ENCODE data around the gene MTMR2. TPM values are rescaled to one million over a fixed set of nuclear protein-coding genes. Genes with fewer than 3 reads are reported as not detected.

MTMR2 gene
- polyA plus RNA-seq, 1 of the 3 experiments (the other 2 are of a cell fraction): 8.6 TPM

- no peaks in the 10 kb centered on the region for H4K20me1 ChIP-seq (ENCODE audit: insufficient read depth)
- ChIA-PET CTCF (no interaction called here), POLR2A (no interaction called here)
- no peak for DNase-seq
- no peak overlapping the region for H3K4me3 ChIP-seq (ENCODE audit: low read depth in 2 of 2, low read length in 1 of 2)
- peaks cover 7 to 31% of the 10 kb centered on the region in 2 experiments for H3K36me3 ChIP-seq (replicated peaks in 1 of 2; ENCODE audit: control insufficient read depth in 1 of 2, insufficient read depth in 2 of 2, low read length in 1 of 2)
- peaks cover 23% of the 10 kb centered on the region for H3F3A ChIP-seq (replicated peaks; ENCODE audit: insufficient read depth)
- peaks cover 94% of the 10 kb centered on the region for H3K79me2 ChIP-seq (ENCODE audit: insufficient read depth)
- H3K27ac ChIP-seq (ENCODE audit: low read depth in 2 of 2, low read length in 1 of 2): peak overlapping the region in 1 of 2 experiments; percentile 33; a peak in 1 of 4 replicates
- no peaks in the 10 kb centered on the region for H3K9me2 ChIP-seq
- H3K27me3 ChIP-seq (ENCODE audit: insufficient read depth): no peaks in the 10 kb centered on the region
- no peak for TF ChIP-seq POLR2AphosphoS5 (IDR thresholded peaks at IDR 0.05; ENCODE audit: low read depth, low read length)
- no peak for TF ChIP-seq REST (IDR thresholded peaks at IDR 0.05; ENCODE audit: low read depth, low read length)
- no peak for TF ChIP-seq MXI1 (IDR thresholded peaks at IDR 0.05; ENCODE audit: low read depth, low read length)
- no peak for TF ChIP-seq PBX3 (IDR thresholded peaks at IDR 0.05)
- TF ChIP-seq MAX (IDR thresholded peaks at IDR 0.05; ENCODE audit: low read depth): no peak
- TF ChIP-seq TAF1 (IDR thresholded peaks at IDR 0.05; ENCODE audit: borderline replicate concordance, low read depth, low read length): no peak
- TF ChIP-seq FOXM1 (IDR thresholded peaks at IDR 0.05; ENCODE audit: low read depth): no peak
- TF ChIP-seq ELF1 (IDR thresholded peaks at IDR 0.05): no peak
- TF ChIP-seq GATA2 (CRISPR knock-in tag; IDR thresholded peaks at IDR 0.05): no peak
- H3K4me1 ChIP-seq (ENCODE audit: control insufficient read depth in 1 of 2, insufficient read depth in 2 of 2, low read depth in 1 of 2, low read length in 1 of 2): peaks cover 0 to 15% of the 10 kb centered on the region in 2 experiments; a peak in 1 of 4 replicates
- no peak overlapping the region for H2AFZ ChIP-seq (ENCODE audit: low read depth)
- H3K9ac ChIP-seq: no peak overlapping the region
- H3K9me3 ChIP-seq: no peaks in the 10 kb centered on the region
- no peak overlapping the region for H3K4me2 ChIP-seq
Measured at GRCh38 chr11:95908826-95909225, 15.1 kb downstream of the MTMR2 start.

GRCh38 chr11:95907476-95907875, 16.4 kb downstream of the MTMR2 start:
- Histone ChIP-seq H3K27me3 (ENCODE audit: insufficient read depth) (no peaks in the 10 kb centered on the region), H3K36me3 (replicated peaks in 1 of 2; ENCODE audit: control insufficient read depth in 1 of 2, insufficient read depth in 2 of 2, low read length in 1 of 2) (peaks cover 3 to 27% of the 10 kb centered on the region in 2 experiments), H3K4me3 (ENCODE audit: low read depth in 2 of 2, low read length in 1 of 2) (no peak overlapping the region), H3K9me2 (no peaks in the 10 kb centered on the region), H3F3A (replicated peaks; ENCODE audit: insufficient read depth) (peaks cover 17% of the 10 kb centered on the region), H3K27ac (ENCODE audit: low read depth in 2 of 2, low read length in 1 of 2) (no peak overlapping the region), H3K4me1 (ENCODE audit: control insufficient read depth in 1 of 2, insufficient read depth in 2 of 2, low read depth in 1 of 2, low read length in 1 of 2) (peaks cover 0 to 6% of the 10 kb centered on the region in 2 experiments; a peak in 1 of 4 replicates), H4K20me1 (ENCODE audit: insufficient read depth) (no peaks in the 10 kb centered on the region), H3K9me3 (no peaks in the 10 kb centered on the region), H3K9ac (no peak overlapping the region), H3K4me2 (no peak overlapping the region), H3K79me2 (ENCODE audit: insufficient read depth) (peaks cover 96% of the 10 kb centered on the region), H2AFZ (ENCODE audit: low read depth) (no peak overlapping the region)
- POLR2A ChIA-PET: no interaction called here
- CTCF ChIA-PET: no interaction called here
- 76% methylated on average over 5 of the region's 5 CpGs for WGBS (ENCODE audit: low lambda C conversion rate)
- DNase-seq: no peak
- TF ChIP-seq NRF1 (IDR thresholded peaks at IDR 0.05; ENCODE audit: low read depth, low read length) (no peak), TEAD4 (IDR thresholded peaks at IDR 0.05; ENCODE audit: borderline replicate concordance, insufficient read depth) (no peak), USF1 (IDR thresholded peaks at IDR 0.05; ENCODE audit: borderline replicate concordance, low read depth) (no peak), JUND (IDR thresholded peaks at IDR 0.05) (no peak), REST (IDR thresholded peaks at IDR 0.05; ENCODE audit: low read depth, low read length) (no peak), EP300 (IDR thresholded peaks at IDR 0.05; ENCODE audit: borderline replicate concordance in 1 of 2, low read depth in 1 of 2, low read length in 1 of 2) (no peak), SMC3 (IDR thresholded peaks at IDR 0.05; ENCODE audit: low read depth, low read length) (no peak), RCOR1 (IDR thresholded peaks at IDR 0.05; ENCODE audit: low read length) (no peak), USF2 (IDR thresholded peaks at IDR 0.05; ENCODE audit: borderline replicate concordance, low read depth, low read length) (no peak)
